Measurements from ENCODE around the gene MAST3. TPM values are rescaled to one million over a fixed set of nuclear protein-coding genes. Genes with fewer than 3 reads are reported as not detected.

The MAST3 gene
- total and polyA plus RNA-seq, 2 donors (not counting 3 experiments of a cell fraction or from before 2014, with no cell fraction given), result 1.5 to 2.7 TPM

GRCh38 chr19:18057557-18057956 is 40.0 kb upstream of the MAST3 start:
- TF ChIP-seq FOS (IDR thresholded peaks at IDR 0.05; ENCODE audit: borderline replicate concordance, insufficient read depth, low read length) (no peak), EZH2 (IDR thresholded peaks at IDR 0.05; ENCODE audit: borderline replicate concordance, low read depth, low read length, severe bottlenecking) (no peak), POLR2AphosphoS5 (IDR thresholded peaks at IDR 0.05; ENCODE audit: insufficient read depth, low read depth, low read length) (no peak), POLR2A (IDR thresholded peaks at IDR 0.05; ENCODE audit: low read depth, low read length) (no peak), MAX (IDR thresholded peaks at IDR 0.05; ENCODE audit: insufficient read depth, insufficient read length) (no peak), CTCF (IDR thresholded peaks at IDR 0.05; ENCODE audit: extremely low read depth in 1 of 2, insufficient read depth in 1 of 2, low read depth in 1 of 2, low read length in 2 of 2) (no peak), GATA2 (IDR thresholded peaks at IDR 0.05; ENCODE audit: insufficient read depth, insufficient read length, low read depth, low read length) (no peak), JUN (IDR thresholded peaks at IDR 0.05; ENCODE audit: borderline replicate concordance, insufficient read depth, insufficient read length, low read depth) (no peak)
- H3K9me1 ChIP-seq (replicated peaks; ENCODE audit: control insufficient read depth, extremely low read depth, insufficient read depth, low read length), result no peaks in the 10 kb centered on the region
- dilution Hi-C loops (cut with MboI; ENCODE audit: extremely low pct_ligation_motif_present, low sequenced_read_pairs) (no loop called here), intact Hi-C loops (cut with micrococcal nuclease) (loop anchor here (5.0 kb wide), 2 partner anchors 35 to 120 kb away; no protein-coding TSS in a partner anchor)
- no peak for DNase-seq (ENCODE audit: low read depth, low spot score)
- ChIA-PET POLR2A (no interaction called here), CTCF (interaction anchor here (0.7 to 3.5 kb wide), 8 partner anchors 11 to 59 kb away, joined by 3 to 61 read pairs (median 4); partner anchors contain the start of gene ARRDC2)
- no TSS peak for BruUV-seq (replicated peaks)
- H3K27me3 ChIP-seq (ENCODE audit: control insufficient read depth in 2 of 2, insufficient read depth in 2 of 2, low read length in 2 of 2), result no peaks in the 10 kb centered on the region
- no peak overlapping the region for H2AFZ ChIP-seq (ENCODE audit: low read depth, low read length)
- H3K4me1 ChIP-seq (ENCODE audit: control insufficient read depth, extremely low read depth, insufficient read depth, low read length), result peaks cover 5% of the 10 kb centered on the region
- H3K79me2 ChIP-seq (ENCODE audit: control insufficient read depth, insufficient read depth, low read length), result no peaks in the 10 kb centered on the region
- no peaks in the 10 kb centered on the region for H3K9me3 ChIP-seq (replicated peaks; ENCODE audit: control insufficient read depth, insufficient read depth, low read length)
- H3K27ac ChIP-seq (ENCODE audit: insufficient read depth, low read depth, low read length), result no peak overlapping the region
- no peak overlapping the region for H3K9ac ChIP-seq (replicated peaks; ENCODE audit: extremely low read depth, insufficient read depth, low read length)
- no peaks in the 10 kb centered on the region for H3K36me3 ChIP-seq (ENCODE audit: control insufficient read depth in 2 of 2, extremely low read depth in 1 of 2, insufficient read depth in 2 of 2, low read length in 2 of 2)
- no peak overlapping the region for H3K4me2 ChIP-seq (ENCODE audit: insufficient read depth, low read length)
- H3K4me3 ChIP-seq (replicated peaks in 1 of 3; ENCODE audit: insufficient read depth in 1 of 3, low read depth in 1 of 3, low read length in 3 of 3), result no peak overlapping the region
- no peaks in the 10 kb centered on the region for H4K20me1 ChIP-seq (replicated peaks; ENCODE audit: control insufficient read depth, extremely low read depth, insufficient read depth, low read length)
- no peak for FAIRE-seq

All from endothelial cell of umbilical vein (primary cell).